ENCODE measurements around the gene PAX3.

PAX3 gene

DNA sequence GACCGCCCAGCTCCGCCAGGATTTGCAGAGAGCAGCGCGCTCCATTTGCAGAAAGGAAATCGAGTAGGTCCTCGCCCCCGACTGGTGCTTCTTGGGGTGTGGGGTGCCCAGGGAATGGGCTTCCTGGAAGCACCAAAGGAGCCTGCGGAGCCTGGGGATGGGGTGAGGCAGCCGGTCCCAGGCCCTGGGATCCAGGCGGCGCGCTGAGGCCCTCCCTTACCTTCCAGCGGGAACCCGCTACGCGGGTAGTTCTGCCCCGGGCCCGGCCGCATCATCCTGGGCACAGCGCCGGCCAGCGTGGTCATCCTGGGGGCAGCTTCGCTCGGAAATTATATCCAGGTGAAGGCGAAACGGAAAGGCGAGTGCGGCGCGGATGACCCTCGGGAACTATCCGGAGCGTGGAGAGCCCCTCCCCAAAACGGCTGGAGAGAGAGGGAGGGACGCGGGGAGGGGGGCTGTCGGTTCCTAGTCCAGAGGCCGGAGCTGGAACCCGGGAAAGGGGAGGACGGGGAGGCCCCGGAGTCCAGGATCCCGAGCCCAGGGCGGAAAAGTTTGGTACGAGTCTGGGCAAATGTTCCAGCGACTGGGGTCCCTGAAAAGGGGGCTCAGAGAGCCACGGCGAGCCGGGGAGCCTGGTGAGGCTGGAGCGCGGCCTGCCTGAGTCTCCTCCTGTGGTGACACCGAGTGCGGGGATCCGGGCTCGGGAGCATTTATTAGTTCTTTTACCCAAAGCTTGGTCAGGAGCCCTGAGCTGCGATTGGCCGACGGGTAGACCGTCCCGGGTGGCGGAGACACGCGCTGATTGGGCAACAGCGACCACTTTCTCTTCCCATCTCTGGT is at the start of gene PAX3:
Gene PAX3 (minus strand): TSS at position 688 of the 840 bp plus-strand sequence. CDS start 383 bp downstream, at position 305.
- in situ Hi-C loops (cut with HindIII; ENCODE audit: low pct_unique_long_range_greater_than_20kb, low sequenced_read_pairs): no loop called here
- no peak for DNase-seq (ENCODE audit: low read depth in 1 of 2, low spot score in 1 of 2)
- TF ChIP-seq JUND (IDR thresholded peaks at IDR 0.05; ENCODE audit: low read depth): no peak

DNA sequence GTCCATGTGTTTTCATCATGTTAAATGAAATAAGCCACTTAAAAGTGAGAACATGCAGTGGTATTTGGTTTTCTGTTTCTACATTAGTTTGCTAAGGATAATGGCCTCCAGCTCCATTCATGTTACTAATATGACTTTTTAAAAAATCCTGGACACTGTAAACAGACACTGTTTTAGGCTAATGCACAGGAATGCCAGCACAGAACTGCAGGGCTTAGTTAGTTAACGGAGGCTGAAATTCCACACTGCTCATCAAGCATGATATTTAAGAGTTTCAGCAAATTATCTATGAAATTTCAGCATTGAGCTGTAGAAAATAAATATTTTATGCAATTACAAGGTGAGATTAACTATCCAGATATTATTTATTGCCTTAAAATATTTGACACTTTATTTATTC is 42.5 kb upstream of the PAX3 start:
- in situ Hi-C loops (cut with HindIII; ENCODE audit: low pct_unique_long_range_greater_than_20kb, low sequenced_read_pairs): no loop called here
- TF ChIP-seq JUND (IDR thresholded peaks at IDR 0.05; ENCODE audit: low read depth): no peak

DNA sequence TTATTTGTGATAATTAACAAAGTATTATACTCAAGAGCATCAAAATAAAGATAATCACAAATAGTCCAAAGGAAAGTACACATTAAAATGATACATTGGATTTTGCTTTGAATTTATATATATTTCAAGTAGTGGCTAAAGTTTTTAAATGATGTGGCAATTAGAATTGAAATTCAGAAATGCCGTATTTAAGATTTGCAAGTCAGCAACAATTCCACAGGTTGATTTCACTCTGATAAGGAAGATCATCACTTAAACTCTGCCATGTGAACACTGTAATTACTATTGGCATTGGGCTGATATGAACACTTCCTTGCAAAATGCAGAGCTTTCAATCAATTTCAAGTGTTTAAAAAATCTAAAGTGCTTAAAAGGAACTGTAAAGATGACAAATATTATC is 39.6 kb upstream of the PAX3 start:
- in situ Hi-C loops (cut with HindIII; ENCODE audit: low pct_unique_long_range_greater_than_20kb, low sequenced_read_pairs): no loop called here
- DNase-seq (ENCODE audit: low read depth in 1 of 2, low spot score in 1 of 2): no peak

More for the DNA sequence above, 42.5 kb upstream of the PAX3 start:
- no peak for DNase-seq (ENCODE audit: low read depth in 1 of 2, low spot score in 1 of 2)

DNA sequence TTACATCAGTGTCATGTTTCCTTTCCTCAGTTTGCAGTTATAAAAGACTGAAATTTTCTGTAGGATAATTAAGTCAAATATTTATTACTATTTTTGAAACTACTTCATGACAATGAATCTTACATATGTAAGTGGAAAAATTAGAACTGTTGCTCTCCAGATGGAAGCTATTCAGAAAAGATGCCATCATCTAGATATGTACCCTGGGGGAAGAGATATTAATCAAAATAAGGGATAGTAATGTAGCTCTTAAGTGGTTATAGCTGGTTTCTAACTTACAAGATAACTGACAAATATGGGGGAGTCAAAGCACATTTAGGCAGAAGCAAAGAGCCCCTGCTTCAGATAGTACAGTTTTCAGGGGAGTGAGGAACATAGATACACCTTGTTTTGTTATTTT is 38.1 kb upstream of the PAX3 start:
- in situ Hi-C loops (cut with HindIII; ENCODE audit: low pct_unique_long_range_greater_than_20kb, low sequenced_read_pairs): no loop called here
- no peak for TF ChIP-seq JUND (IDR thresholded peaks at IDR 0.05; ENCODE audit: low read depth)
- no peak for DNase-seq (ENCODE audit: low read depth in 1 of 2, low spot score in 1 of 2)

More for the DNA sequence above, 39.6 kb upstream of the PAX3 start:
- no peak for TF ChIP-seq JUND (IDR thresholded peaks at IDR 0.05; ENCODE audit: low read depth)

DNA sequence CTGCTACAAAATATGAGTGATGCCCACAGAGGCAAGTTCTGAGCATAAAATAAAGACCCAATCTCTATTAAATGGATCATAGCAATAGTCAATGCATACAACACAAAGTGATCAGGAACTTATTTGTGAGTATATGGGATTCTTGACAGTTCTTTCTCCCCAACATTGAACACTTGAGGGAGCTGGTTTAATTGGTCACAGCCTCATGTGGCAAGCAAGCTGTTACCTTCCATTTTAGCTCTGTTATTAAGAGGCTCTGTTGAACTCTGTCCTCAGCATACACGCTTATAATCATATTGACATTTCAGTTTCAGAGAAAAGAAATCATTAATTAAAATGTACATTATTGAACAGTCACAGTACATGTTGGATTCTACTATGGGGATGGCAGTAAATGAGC is 37.6 kb upstream of the PAX3 start:
- TF ChIP-seq JUND (IDR thresholded peaks at IDR 0.05; ENCODE audit: low read depth): no peak
- in situ Hi-C loops (cut with HindIII; ENCODE audit: low pct_unique_long_range_greater_than_20kb, low sequenced_read_pairs): no loop called here
- DNase-seq (ENCODE audit: low read depth in 1 of 2, low spot score in 1 of 2): peak in 1 of 2 experiments; percentile 16

DNA sequence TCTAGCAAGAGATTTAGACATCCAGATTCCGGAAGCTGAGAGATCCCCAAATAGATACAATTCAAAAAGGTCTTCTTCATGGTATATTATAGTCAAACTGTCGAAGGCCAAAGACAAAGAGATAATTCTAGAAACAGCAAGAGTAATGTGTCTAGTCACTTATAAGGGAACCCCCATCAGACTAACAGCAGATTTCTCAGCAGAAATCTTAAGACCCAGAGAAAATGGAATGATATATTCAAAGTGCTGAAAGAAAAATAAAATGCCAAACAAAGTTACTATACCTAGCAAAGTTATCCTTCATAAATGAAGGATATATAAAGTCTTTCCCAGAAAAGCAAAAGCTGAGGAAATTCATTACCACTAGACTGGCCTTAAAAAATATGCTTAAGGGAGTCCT is 36.1 kb upstream of the PAX3 start:
- in situ Hi-C loops (cut with HindIII; ENCODE audit: low pct_unique_long_range_greater_than_20kb, low sequenced_read_pairs): no loop called here
- DNase-seq (ENCODE audit: low read depth in 1 of 2, low spot score in 1 of 2): no peak
- no peak for TF ChIP-seq JUND (IDR thresholded peaks at IDR 0.05; ENCODE audit: low read depth)

DNA sequence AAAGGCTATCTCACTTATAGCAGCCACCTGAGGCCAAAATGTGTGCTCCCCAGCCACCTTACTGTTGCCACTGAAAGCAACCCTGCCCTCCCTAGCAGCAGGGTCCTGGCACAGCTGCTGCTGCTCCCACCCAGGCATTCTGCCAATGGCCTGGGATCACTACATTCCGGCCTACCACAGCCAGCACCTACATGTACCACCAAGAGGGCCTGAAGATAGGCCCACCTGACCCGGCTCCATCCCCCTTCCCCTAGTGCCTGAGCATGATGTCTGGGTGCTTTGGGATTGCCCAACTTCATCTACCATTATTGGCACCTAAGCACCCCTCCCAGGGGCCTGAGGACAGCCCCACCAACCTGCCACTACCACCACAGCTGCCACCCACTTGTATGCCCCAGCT is 34.6 kb upstream of the PAX3 start:
- no peak for TF ChIP-seq JUND (IDR thresholded peaks at IDR 0.05; ENCODE audit: low read depth)
- DNase-seq (ENCODE audit: low read depth in 1 of 2, low spot score in 1 of 2): no peak
- in situ Hi-C loops (cut with HindIII; ENCODE audit: low pct_unique_long_range_greater_than_20kb, low sequenced_read_pairs): no loop called here

DNA sequence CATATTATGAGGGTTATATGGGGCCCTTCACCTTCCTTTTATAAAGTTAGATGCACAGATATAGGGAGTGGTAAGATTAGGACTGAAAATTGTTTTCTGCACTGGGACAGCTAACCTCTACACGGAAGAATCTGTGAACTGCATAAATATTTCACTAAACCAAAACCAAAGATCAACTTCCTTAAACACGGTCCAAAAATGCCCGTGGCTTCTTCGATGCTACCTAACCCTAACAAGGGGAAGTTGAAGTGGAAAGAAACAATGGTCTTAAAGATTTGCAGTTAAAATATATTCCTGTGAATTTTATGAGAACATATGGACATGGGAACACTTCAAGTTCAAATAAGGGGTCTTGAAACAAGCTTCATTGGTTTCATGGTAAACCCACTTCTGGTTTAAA is 33.3 kb upstream of the PAX3 start:
- in situ Hi-C loops (cut with HindIII; ENCODE audit: low pct_unique_long_range_greater_than_20kb, low sequenced_read_pairs): no loop called here
- no peak for DNase-seq (ENCODE audit: low read depth in 1 of 2, low spot score in 1 of 2)
- TF ChIP-seq JUND (IDR thresholded peaks at IDR 0.05; ENCODE audit: low read depth): no peak

DNA sequence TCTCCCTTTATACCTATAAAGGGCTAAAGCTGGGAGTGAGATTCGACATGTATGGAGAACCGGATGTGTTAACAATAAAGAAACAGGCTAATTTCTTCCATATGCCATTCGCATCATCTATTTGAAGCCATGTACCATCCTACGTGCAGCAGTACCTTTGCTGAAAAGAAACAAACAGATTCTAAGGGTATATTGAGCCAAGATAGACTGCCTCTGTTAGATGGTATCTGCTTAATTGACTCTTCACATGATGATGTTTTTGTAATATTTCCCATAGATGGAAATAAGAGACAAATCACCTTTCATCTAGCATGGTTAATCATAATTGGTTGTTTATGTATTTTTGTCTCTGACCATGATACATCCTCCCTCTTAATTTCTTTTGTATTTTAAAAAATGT is 32.1 kb upstream of the PAX3 start:
- in situ Hi-C loops (cut with HindIII; ENCODE audit: low pct_unique_long_range_greater_than_20kb, low sequenced_read_pairs): no loop called here
- TF ChIP-seq JUND (IDR thresholded peaks at IDR 0.05; ENCODE audit: low read depth): no peak

DNA sequence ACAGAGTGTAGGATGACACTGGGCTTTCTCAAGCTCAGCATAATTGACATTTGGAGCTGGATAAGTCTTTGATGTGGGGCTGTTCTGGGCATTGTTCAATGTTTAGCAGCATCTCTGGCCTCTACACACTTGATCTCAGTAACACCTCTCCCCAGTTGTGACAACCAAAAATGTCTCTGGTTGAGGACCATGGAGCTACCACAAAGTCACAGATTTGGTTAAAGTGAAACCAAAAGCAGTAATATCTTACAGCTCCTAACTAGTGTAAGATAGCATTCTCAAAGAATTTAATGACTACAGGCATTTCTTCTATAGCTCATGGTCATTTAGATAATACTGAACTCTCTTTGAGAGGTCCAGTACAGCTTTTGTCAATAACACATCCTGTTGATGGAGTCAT is 23.4 kb upstream of the PAX3 start:
- no peak for DNase-seq (ENCODE audit: low read depth in 1 of 2, low spot score in 1 of 2)
- in situ Hi-C loops (cut with HindIII; ENCODE audit: low pct_unique_long_range_greater_than_20kb, low sequenced_read_pairs): no loop called here
- TF ChIP-seq JUND (IDR thresholded peaks at IDR 0.05; ENCODE audit: low read depth): no peak

More for the DNA sequence above, 32.1 kb upstream of the PAX3 start:
- DNase-seq (ENCODE audit: low read depth in 1 of 2, low spot score in 1 of 2): no peak

DNA sequence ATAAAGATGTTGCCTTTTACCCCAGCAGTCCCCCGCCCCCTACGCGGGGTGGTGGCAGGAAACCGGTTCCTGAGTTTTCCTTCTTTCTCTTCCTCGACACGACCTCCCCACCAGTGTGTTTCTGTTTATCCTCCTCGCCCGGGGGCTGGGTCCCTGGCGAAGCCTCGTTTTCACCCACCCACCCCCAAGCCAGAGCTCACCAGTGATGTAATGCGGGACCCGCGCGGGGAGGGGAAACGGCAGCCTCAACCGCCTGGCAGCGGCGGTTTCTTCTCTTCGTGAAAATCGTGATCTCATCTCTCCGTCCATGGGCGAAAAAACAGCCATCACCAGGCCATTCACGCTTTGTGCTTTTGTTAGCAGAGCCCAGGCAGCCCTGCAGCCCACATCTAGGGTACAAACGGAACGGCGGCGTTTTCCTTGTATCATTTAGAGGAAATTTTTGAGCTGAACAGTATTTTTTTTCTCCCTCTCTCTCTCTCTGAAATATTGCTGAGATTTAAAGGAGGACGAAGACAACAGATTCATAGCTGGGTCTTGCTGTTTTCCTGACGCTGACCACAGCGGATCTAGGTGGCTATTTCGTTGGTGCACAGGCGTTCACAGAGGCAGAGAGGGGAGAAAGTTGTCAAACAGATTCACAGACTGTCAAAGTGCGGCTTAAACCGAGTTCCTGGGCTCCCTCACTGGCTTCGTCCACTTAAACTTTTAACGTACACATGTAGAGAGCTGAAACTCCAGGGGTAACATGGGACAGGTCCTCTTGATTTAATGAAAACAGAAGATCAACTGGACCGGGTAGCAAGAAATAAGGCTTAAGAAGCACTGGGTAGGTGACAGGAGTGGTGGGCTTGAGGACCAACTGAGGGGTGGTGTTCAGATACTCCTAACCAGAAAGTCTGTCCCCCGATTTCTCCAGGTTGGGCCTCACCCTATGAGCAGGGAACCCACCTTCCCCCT is 21.9 kb upstream of the PAX3 start:
- TF ChIP-seq JUND (IDR thresholded peaks at IDR 0.05; ENCODE audit: low read depth): no peak
- in situ Hi-C loops (cut with HindIII; ENCODE audit: low pct_unique_long_range_greater_than_20kb, low sequenced_read_pairs): no loop called here
- DNase-seq (ENCODE audit: low read depth in 1 of 2, low spot score in 1 of 2): no peak

DNA sequence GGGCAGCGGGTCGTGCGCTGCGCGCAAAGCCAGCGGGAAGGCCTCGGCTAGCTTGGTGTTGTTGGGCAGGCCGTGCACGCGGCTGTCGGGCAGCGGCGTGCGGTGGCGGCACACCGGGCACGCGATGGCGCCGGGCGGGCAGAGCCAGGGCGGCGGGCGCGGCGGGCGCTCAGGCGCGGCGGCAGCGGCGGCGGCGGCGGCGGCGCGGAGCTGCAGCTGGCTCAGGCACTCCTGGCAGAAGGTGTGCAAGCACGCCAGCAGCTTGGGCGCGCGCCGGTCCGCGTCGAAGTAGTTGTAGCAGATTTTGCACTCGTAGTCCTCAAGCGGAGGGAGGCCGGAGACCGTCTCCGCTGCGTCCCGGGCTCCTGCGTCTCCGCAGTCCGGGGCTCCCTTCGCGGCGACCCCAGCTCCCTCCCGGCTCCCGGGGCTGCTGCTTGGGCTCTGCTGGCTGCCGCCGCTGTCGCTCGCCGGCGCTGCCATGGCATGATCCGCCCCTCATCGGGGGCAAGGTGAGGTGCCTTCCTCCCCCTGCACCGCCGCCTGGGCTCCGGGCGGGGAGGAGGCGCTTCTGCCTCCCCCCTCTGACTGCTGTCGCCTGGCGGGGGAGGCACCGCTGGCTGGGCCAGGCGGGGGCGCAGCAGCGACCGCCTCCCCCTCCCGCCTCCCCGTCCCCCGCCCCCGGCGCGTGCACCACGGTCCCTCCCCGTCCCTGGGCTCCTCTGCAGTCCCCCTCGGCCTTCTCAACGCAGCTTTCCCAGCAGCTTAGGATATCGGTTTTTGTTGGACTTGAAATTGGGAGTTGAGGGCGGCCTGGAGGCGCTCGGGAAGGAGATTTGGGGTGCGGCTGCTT is 21.0 kb upstream of the PAX3 start:
- TF ChIP-seq JUND (IDR thresholded peaks at IDR 0.05; ENCODE audit: low read depth): no peak
- in situ Hi-C loops (cut with HindIII; ENCODE audit: low pct_unique_long_range_greater_than_20kb, low sequenced_read_pairs): no loop called here
- peak; percentile 26 to 35 for DNase-seq (ENCODE audit: low read depth in 1 of 2, low spot score in 1 of 2)

Measured in T47D (cell line).